ENCODE data around the gene XXYLT1. TPM values are rescaled to one million over a fixed set of nuclear protein-coding genes. Genes with fewer than 3 reads are reported as not detected.

XXYLT1 gene
- total RNA-seq, 1 experiment from 2014 or later: 10.9 TPM

- H3K9me3 ChIP-seq (ENCODE audit: control insufficient read depth in 1 of 2, insufficient read depth in 1 of 2, low read depth in 1 of 2, low read length in 2 of 2): no peaks in the 10 kb centered on the region
- DNase-seq (ENCODE audit: low read depth, low spot score) (no peak), ATAC-seq (no peak)
- no peak overlapping the region for H3K4me3 ChIP-seq (replicated peaks in 1 of 2; ENCODE audit: low read depth in 1 of 2, low read length in 2 of 2)
- ChIA-PET RAD21 (ENCODE audit: low non-redundant PET in 1 of 2, low total read pairs in 2 of 2, uncharacterized antibody in 2 of 2, unreplicated experiment in 2 of 2) (no interaction called here), CTCF (no interaction called here), POLR2A (no interaction called here)
- no peaks in the 10 kb centered on the region for H3K79me2 ChIP-seq (ENCODE audit: insufficient read depth, low read length)
- no peaks in the 10 kb centered on the region for H3K9me2 ChIP-seq (ENCODE audit: insufficient read depth)
- TF ChIP-seq CEBPB (IDR thresholded peaks at IDR 0.05; ENCODE audit: low read depth) (no peak), ZBTB33 (IDR thresholded peaks at IDR 0.05; ENCODE audit: extremely low read depth, insufficient replicate concordance, low read length) (no peak), ZNF274 (IDR thresholded peaks at IDR 0.05; ENCODE audit: low read depth, low read length) (no peak), POLR2A (IDR thresholded peaks at IDR 0.05; ENCODE audit: borderline replicate concordance, extremely low read depth, insufficient read depth, insufficient read length) (no peak), POLR2AphosphoS5 (IDR thresholded peaks at IDR 0.05; ENCODE audit: low read depth, low read length) (no peak), YY1 (IDR thresholded peaks at IDR 0.05; ENCODE audit: extremely low read depth, insufficient replicate concordance, low read depth, low read length) (no peak), ELF1 (IDR thresholded peaks at IDR 0.05; ENCODE audit: borderline replicate concordance, low read depth) (no peak), EZH2 (IDR thresholded peaks at IDR 0.05) (no peak), ZFX (IDR thresholded peaks at IDR 0.05) (no peak)
- peaks cover 0 to 9% of the 10 kb centered on the region in 2 experiments; a peak in 3 of 4 replicates for H3K4me1 ChIP-seq (ENCODE audit: control insufficient read depth in 1 of 2, insufficient read depth in 2 of 2, low read length in 2 of 2)
- no peak overlapping the region for H3K27ac ChIP-seq (ENCODE audit: low read depth, low read length)
- H3K36me3 ChIP-seq (ENCODE audit: control insufficient read depth in 1 of 2, insufficient read depth in 2 of 2, low read length in 2 of 2): no peaks in the 10 kb centered on the region
- H3K27me3 ChIP-seq (ENCODE audit: insufficient read depth, low read length): no peaks in the 10 kb centered on the region
- BruUV-seq (replicated peaks): no TSS peak
- intact Hi-C loops (cut with micrococcal nuclease): no loop called here
- no peak overlapping the region for H3K9ac ChIP-seq (ENCODE audit: low read length)
- H3K4me2 ChIP-seq (ENCODE audit: low read length): no peak overlapping the region
- no peaks in the 10 kb centered on the region for H4K20me1 ChIP-seq (ENCODE audit: insufficient read depth)
- H2AFZ ChIP-seq (ENCODE audit: low read depth, low read length, poor library complexity, severe bottlenecking): no peak overlapping the region
These were observed 88.5 kb downstream of the XXYLT1 start for GRCh38 chr3:195182470-195182795.

Measured in HCT116 (cell line).